Testis (tissue), 2 donors: Measurements from ENCODE around the gene TMEM229B.

ENCODE experiments used
- POLR2A ChIP-seq: fragments of 450-650 bp; IDR thresholded peaks from one replicate; pipeline ENCODE4 v1.6.1; 2017; ENCODE audit warnings: antibody characterized with exemption, mild to moderate bottlenecking, moderate library complexity
- TF ChIP-seq, protein P1 (sequence below), 3 experiments: fragments of 450-650 bp in 2 of 3; fragments of 200-600 bp in 1 of 3; sonication (generic) in 1 of 3; IDR thresholded peaks; one replicate each; pipeline ENCODE4 v1.5.1; 2016 to 2019; ENCODE audit warnings: antibody characterized with exemption in 3 of 3, mild to moderate bottlenecking in 2 of 3, moderate library complexity in 1 of 3

DNA sequence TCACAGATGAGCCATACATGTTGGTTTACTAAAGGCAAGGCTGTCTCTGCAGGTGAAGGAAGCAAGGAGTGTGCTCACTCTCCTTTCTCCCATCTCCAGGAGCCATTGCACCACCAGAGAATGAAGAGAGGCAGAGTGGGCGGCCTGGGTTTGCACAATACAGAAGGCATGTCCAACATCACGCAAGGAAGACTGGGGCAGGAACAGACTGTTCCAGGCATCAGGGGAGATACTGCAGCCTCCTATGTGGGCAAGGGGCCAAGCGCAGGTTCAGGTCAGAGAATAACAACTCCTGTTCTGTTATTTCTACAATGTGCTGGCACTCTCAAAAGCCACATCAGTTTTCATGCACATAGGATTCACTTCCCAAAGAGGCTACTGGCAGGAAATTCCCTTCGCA is 1.7 kb upstream of the TMEM229B start:
- TF ChIP-seq, protein P1, sequence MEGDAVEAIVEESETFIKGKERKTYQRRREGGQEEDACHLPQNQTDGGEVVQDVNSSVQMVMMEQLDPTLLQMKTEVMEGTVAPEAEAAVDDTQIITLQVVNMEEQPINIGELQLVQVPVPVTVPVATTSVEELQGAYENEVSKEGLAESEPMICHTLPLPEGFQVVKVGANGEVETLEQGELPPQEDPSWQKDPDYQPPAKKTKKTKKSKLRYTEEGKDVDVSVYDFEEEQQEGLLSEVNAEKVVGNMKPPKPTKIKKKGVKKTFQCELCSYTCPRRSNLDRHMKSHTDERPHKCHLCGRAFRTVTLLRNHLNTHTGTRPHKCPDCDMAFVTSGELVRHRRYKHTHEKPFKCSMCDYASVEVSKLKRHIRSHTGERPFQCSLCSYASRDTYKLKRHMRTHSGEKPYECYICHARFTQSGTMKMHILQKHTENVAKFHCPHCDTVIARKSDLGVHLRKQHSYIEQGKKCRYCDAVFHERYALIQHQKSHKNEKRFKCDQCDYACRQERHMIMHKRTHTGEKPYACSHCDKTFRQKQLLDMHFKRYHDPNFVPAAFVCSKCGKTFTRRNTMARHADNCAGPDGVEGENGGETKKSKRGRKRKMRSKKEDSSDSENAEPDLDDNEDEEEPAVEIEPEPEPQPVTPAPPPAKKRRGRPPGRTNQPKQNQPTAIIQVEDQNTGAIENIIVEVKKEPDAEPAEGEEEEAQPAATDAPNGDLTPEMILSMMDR (IDR thresholded peaks at IDR 0.05): no peak
- no peak for TF ChIP-seq POLR2A
